ENCODE data around the gene DGCR8.
"Not testable (repeated sequence)": the region's sequence is repeated elsewhere in the genome, so short reads cannot be mapped to it uniquely, and the experiment has no call there.

The DGCR8 gene

GRCh38 chr22:20063271-20064139 lies 16.5 kb upstream of the DGCR8 start:
- Histone ChIP-seq H3K4me1 (ENCODE audit: insufficient read depth, low read length) (no peaks in the 10 kb centered on the region), H3K27me3 (ENCODE audit: control insufficient read depth in 1 of 2, insufficient read depth in 2 of 2, low read length in 2 of 2) (no peaks in the 10 kb centered on the region), H3K27ac (ENCODE audit: low read depth, low read length) (no peak overlapping the region), H3K4me3 (ENCODE audit: low read depth in 1 of 2, low read length in 2 of 2) (no peak overlapping the region), H3K9ac (ENCODE audit: low read length) (no peak overlapping the region), H3K9me3 (ENCODE audit: low read length) (no peaks in the 10 kb centered on the region), H3K36me3 (ENCODE audit: insufficient read depth, low read length) (peaks cover 26% of the 10 kb centered on the region)

- Histone ChIP-seq H3K4me1 (ENCODE audit: insufficient read depth, low read length) (no peaks in the 10 kb centered on the region), H3K27me3 (ENCODE audit: control insufficient read depth in 1 of 2, insufficient read depth in 2 of 2, low read length in 2 of 2) (no peaks in the 10 kb centered on the region), H3K27ac (ENCODE audit: low read depth, low read length) (no peak overlapping the region), H3K9ac (ENCODE audit: low read length) (no peak overlapping the region), H3K36me3 (ENCODE audit: insufficient read depth, low read length) (peaks cover 26% of the 10 kb centered on the region), H3K9me3 (ENCODE audit: low read length) (no peaks in the 10 kb centered on the region), H3K4me3 (ENCODE audit: low read depth in 1 of 2, low read length in 2 of 2) (no peak overlapping the region)
Measured at GRCh38 chr22:20064140-20064480, 15.9 kb upstream of the DGCR8 start.

GRCh38 chr22:20064545-20065262 lies 15.3 kb upstream of the DGCR8 start:
- Histone ChIP-seq H3K27me3 (ENCODE audit: control insufficient read depth in 1 of 2, insufficient read depth in 2 of 2, low read length in 2 of 2) (no peaks in the 10 kb centered on the region), H3K9ac (ENCODE audit: low read length) (no peak overlapping the region), H3K27ac (ENCODE audit: low read depth, low read length) (no peak overlapping the region), H3K9me3 (ENCODE audit: low read length) (no peaks in the 10 kb centered on the region), H3K36me3 (ENCODE audit: insufficient read depth, low read length) (peaks cover 20% of the 10 kb centered on the region), H3K4me1 (ENCODE audit: insufficient read depth, low read length) (no peaks in the 10 kb centered on the region), H3K4me3 (ENCODE audit: low read depth in 1 of 2, low read length in 2 of 2) (no peak overlapping the region)

- H3K4me3 ChIP-seq (ENCODE audit: low read depth in 1 of 2, low read length in 2 of 2) = no peak overlapping the region
- no peaks in the 10 kb centered on the region for H3K9me3 ChIP-seq (ENCODE audit: low read length)
- peaks cover 19% of the 10 kb centered on the region for H3K36me3 ChIP-seq (ENCODE audit: insufficient read depth, low read length)
- H3K27ac ChIP-seq (ENCODE audit: low read depth, low read length) = no peak overlapping the region
- H3K4me1 ChIP-seq (ENCODE audit: insufficient read depth, low read length) = no peaks in the 10 kb centered on the region
- H3K9ac ChIP-seq (ENCODE audit: low read length) = no peak overlapping the region
- H3K27me3 ChIP-seq (ENCODE audit: control insufficient read depth in 1 of 2, insufficient read depth in 2 of 2, low read length in 2 of 2) = no peaks in the 10 kb centered on the region
Measured at GRCh38 chr22:20065896-20066616, 14.0 kb upstream of the DGCR8 start.

- Histone ChIP-seq H3K9me3 (ENCODE audit: low read length) (no peaks in the 10 kb centered on the region), H3K4me1 (ENCODE audit: insufficient read depth, low read length) (no peaks in the 10 kb centered on the region), H3K27ac (ENCODE audit: low read depth, low read length) (no peak overlapping the region), H3K4me3 (ENCODE audit: low read depth in 1 of 2, low read length in 2 of 2) (no peak overlapping the region), H3K27me3 (ENCODE audit: control insufficient read depth in 1 of 2, insufficient read depth in 2 of 2, low read length in 2 of 2) (no peaks in the 10 kb centered on the region), H3K9ac (ENCODE audit: low read length) (no peak overlapping the region), H3K36me3 (ENCODE audit: insufficient read depth, low read length) (peaks cover 12% of the 10 kb centered on the region)
Measured at GRCh38 chr22:20066617-20067383, 13.2 kb upstream of the DGCR8 start.

DNA sequence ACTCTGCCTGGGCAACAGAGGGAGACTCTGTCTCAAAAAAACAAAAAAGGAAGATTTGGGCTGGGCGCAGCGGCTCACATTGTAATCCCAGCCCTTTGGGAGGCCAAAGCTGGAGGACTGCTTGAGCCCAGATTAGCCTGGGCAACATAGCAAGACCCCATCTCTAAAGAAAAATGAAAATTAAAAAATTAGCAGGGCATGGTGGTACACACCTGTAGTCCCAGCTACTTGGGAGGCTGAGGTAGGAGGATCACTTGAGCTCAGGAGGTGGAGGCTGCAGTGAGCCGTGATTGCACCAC lies 12.7 kb upstream of the DGCR8 start:
- not testable (repeated sequence) for H3K9ac ChIP-seq (ENCODE audit: low read length); H3K9me3 ChIP-seq (ENCODE audit: low read length); H3K4me1 ChIP-seq (ENCODE audit: insufficient read depth, low read length); H3K27ac ChIP-seq (ENCODE audit: low read depth, low read length); H3K27me3 ChIP-seq (ENCODE audit: control insufficient read depth in 1 of 2, insufficient read depth in 2 of 2, low read length in 2 of 2); H3K4me3 ChIP-seq (ENCODE audit: low read depth in 1 of 2, low read length in 2 of 2)
- peaks cover 12% of the 10 kb centered on the region for H3K36me3 ChIP-seq (ENCODE audit: insufficient read depth, low read length)

- H3K27me3 ChIP-seq (ENCODE audit: control insufficient read depth in 1 of 2, insufficient read depth in 2 of 2, low read length in 2 of 2) = no peaks in the 10 kb centered on the region
- no peaks in the 10 kb centered on the region for H3K4me1 ChIP-seq (ENCODE audit: insufficient read depth, low read length)
- H3K4me3 ChIP-seq (ENCODE audit: low read depth in 1 of 2, low read length in 2 of 2) = no peak overlapping the region
- H3K9me3 ChIP-seq (ENCODE audit: low read length) = no peaks in the 10 kb centered on the region
- H3K36me3 ChIP-seq (ENCODE audit: insufficient read depth, low read length) = peaks cover 8% of the 10 kb centered on the region
- no peak overlapping the region for H3K9ac ChIP-seq (ENCODE audit: low read length)
- H3K27ac ChIP-seq (ENCODE audit: low read depth, low read length) = no peak overlapping the region
Measured at GRCh38 chr22:20068640-20069039, 11.4 kb upstream of the DGCR8 start.

DNA sequence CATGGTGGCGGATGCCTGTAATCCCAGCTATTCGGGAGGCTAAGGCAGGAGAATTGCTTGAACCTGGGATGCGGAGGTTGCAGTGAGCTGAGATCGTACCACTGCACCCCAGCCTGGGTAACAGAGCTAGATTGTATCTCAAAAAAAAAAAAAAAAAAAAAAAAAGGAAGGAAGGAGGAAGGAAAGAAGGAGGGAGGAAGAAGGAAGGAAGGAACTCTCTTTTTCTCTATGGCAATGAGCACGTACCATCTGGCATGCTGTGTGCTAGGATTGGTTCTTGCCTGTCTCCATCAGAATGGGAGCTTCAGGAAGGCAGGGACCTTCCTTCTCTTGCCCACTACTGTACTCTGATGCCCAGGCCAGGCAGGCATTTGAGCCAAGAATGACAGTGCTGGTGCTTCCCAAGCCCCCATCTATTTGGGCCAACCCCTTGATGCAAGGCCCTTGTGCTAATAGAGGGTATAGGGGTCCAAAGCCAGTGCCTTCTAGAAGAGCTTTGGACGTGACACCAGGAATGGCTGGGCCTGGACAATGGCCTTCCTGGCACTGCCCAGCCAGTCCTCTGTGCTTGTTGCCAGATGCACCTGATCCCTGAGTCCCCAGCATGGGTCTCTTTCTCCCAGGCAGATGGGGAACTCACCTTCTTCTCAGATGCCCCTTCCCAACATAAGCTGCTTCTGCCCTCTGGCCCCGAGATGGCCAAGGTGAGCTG lies 10.6 kb upstream of the DGCR8 start:
- no peak overlapping the region for H3K27ac ChIP-seq (ENCODE audit: low read depth, low read length)

DNA sequence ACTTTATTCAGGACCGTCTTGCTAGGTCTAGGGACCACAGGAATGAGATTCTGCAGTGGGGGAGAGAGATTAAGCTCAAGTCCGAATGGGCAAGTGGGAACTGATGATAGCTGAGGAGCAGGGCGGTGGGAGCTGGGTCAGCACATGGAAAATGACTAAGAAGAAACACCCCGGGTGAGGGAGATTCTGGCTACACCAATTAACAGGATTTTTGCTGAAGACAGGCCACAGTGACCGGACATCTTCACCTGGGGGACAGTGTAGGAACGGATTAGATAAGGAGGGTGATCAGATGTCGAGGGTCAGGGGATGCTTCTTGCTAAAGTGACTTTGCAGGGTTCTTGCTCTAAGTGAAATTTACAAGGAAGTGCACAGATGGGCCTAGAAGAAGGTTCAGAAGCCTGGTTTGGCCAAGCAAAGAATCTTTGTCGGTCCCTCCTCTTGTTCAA lies 8.5 kb upstream of the DGCR8 start:
- Histone ChIP-seq H3K27me3 (ENCODE audit: control insufficient read depth in 1 of 2, insufficient read depth in 2 of 2, low read length in 2 of 2) (no peaks in the 10 kb centered on the region), H3K27ac (ENCODE audit: low read depth, low read length) (no peak overlapping the region), H3K9me3 (ENCODE audit: low read length) (no peaks in the 10 kb centered on the region), H3K4me3 (ENCODE audit: low read depth in 1 of 2, low read length in 2 of 2) (no peak overlapping the region), H3K4me1 (ENCODE audit: insufficient read depth, low read length) (no peaks in the 10 kb centered on the region), H3K36me3 (ENCODE audit: insufficient read depth, low read length) (no peaks in the 10 kb centered on the region), H3K9ac (ENCODE audit: low read length) (no peak overlapping the region)

More for the DNA sequence above, 10.6 kb upstream of the DGCR8 start:
- no peaks in the 10 kb centered on the region for H3K9me3 ChIP-seq (ENCODE audit: low read length)
- no peaks in the 10 kb centered on the region for H3K4me1 ChIP-seq (ENCODE audit: insufficient read depth, low read length)
- H3K4me3 ChIP-seq (ENCODE audit: low read depth in 1 of 2, low read length in 2 of 2) = no peak overlapping the region
- H3K36me3 ChIP-seq (ENCODE audit: insufficient read depth, low read length) = peaks cover 5% of the 10 kb centered on the region
- no peaks in the 10 kb centered on the region for H3K27me3 ChIP-seq (ENCODE audit: control insufficient read depth in 1 of 2, insufficient read depth in 2 of 2, low read length in 2 of 2)
- H3K9ac ChIP-seq (ENCODE audit: low read length) = no peak overlapping the region

- Histone ChIP-seq H3K27me3 (ENCODE audit: control insufficient read depth in 1 of 2, insufficient read depth in 2 of 2, low read length in 2 of 2) (no peaks in the 10 kb centered on the region), H3K4me1 (ENCODE audit: insufficient read depth, low read length) (peaks cover 11% of the 10 kb centered on the region), H3K9me3 (ENCODE audit: low read length) (no peaks in the 10 kb centered on the region), H3K36me3 (ENCODE audit: insufficient read depth, low read length) (no peaks in the 10 kb centered on the region), H3K4me3 (ENCODE audit: low read depth in 1 of 2, low read length in 2 of 2) (no peak overlapping the region), H3K27ac (ENCODE audit: low read depth, low read length) (no peak overlapping the region), H3K9ac (ENCODE audit: low read length) (no peak overlapping the region)
Measured at GRCh38 chr22:20076627-20077172, 3.3 kb upstream of the DGCR8 start.
